ENCODE data around the gene LHPP.

- TF ChIP-seq CTCF (IDR thresholded peaks at IDR 0.05) (no peak), EP300 (IDR thresholded peaks at IDR 0.05; ENCODE audit: low read depth) (no peak), POLR2A (IDR thresholded peaks at IDR 0.05) (no peak), POLR2AphosphoS5 (IDR thresholded peaks at IDR 0.05) (no peak)
These were observed 167.8 kb downstream of the LHPP start for GRCh38 chr10:124629415-124629814.

Data from transverse colon (tissue), 4 donors.